NT2/D1 (cell line): ENCODE results near the gene GARRE1.
A peak's percentile ranks its signal among the peaks of the same experiment; 100 is the strongest.

Experiments used
- DNase-seq: peaks from one replicate; pipeline ENCODE4 v3.0.0-alpha.2; 2011; ENCODE audit warnings: low read depth, low spot score
- H3K27me3 ChIP-seq: 2 replicates; pipeline ENCODE4 v1.6.0; 2011; ENCODE audit warnings: mild to moderate bottlenecking; ENCODE audit not compliant: insufficient read length, insufficient read depth
- H3K36me3 ChIP-seq: 2 replicates; pipeline ENCODE4 v1.6.1; 2011; ENCODE audit warnings: mild to moderate bottlenecking, low read length, mixed read lengths; ENCODE audit not compliant: insufficient read depth, insufficient read length
- H3K4me1 ChIP-seq: 2 replicates; pipeline ENCODE4 v1.5.1; 2011; ENCODE audit not compliant: insufficient read depth, insufficient read length
- H3K4me3 ChIP-seq: 2 replicates; pipeline ENCODE4 v1.5.1; 2011; ENCODE audit warnings: low read depth; ENCODE audit not compliant: insufficient read length
- H3K9ac ChIP-seq: 2 replicates; pipeline ENCODE4 v1.6.0; 2011; ENCODE audit warnings: low read depth; ENCODE audit not compliant: insufficient read length
- H3K9me3 ChIP-seq: 2 replicates; pipeline ENCODE4 v1.5.1; 2011; ENCODE audit warnings: mild to moderate bottlenecking, low read length; ENCODE audit not compliant: insufficient read depth
- SUZ12 ChIP-seq: IDR thresholded peaks from 2 replicates; pipeline ENCODE4 v1.6.1; 2011; ENCODE audit not compliant: insufficient read length, insufficient read depth; ENCODE audit errors: extremely low read depth
- YY1 ChIP-seq: IDR thresholded peaks from 2 replicates; pipeline ENCODE4 v1.6.1; 2011; ENCODE audit not compliant: insufficient read length, insufficient read depth
- ZNF274 ChIP-seq: IDR thresholded peaks from 2 replicates; pipeline ENCODE4 v1.6.1; 2011; ENCODE audit warnings: mild to moderate bottlenecking, low read depth, low read length

GARRE1 gene

GRCh38 chr19:34255546-34255945 lies 1.2 kb downstream of the GARRE1 start:
- Histone ChIP-seq H3K9me3 (no peaks in the 10 kb centered on the region), H3K4me3 (peak overlapping the region; percentile 62), H3K36me3 (no peaks in the 10 kb centered on the region), H3K4me1 (no peaks in the 10 kb centered on the region), H3K27me3 (no peaks in the 10 kb centered on the region), H3K9ac (peak overlapping the region; percentile 80)
- DNase-seq: no peak
- TF ChIP-seq YY1 (no peak), ZNF274 (no peak), SUZ12 (no peak)

GRCh38 chr19:34256835-34257558 lies 2.6 kb downstream of the GARRE1 start:
- TF ChIP-seq YY1 (no peak), ZNF274 (no peak), SUZ12 (no peak)
- H3K4me1 ChIP-seq: peaks cover 9% of the 10 kb centered on the region
- H3K27me3 ChIP-seq: no peaks in the 10 kb centered on the region
- H3K4me3 ChIP-seq: no peak overlapping the region
- no peak overlapping the region for H3K9ac ChIP-seq
- no peaks in the 10 kb centered on the region for H3K36me3 ChIP-seq
- H3K9me3 ChIP-seq: no peaks in the 10 kb centered on the region
- no peak for DNase-seq

- Histone ChIP-seq H3K36me3 (no peaks in the 10 kb centered on the region), H3K4me3 (no peak overlapping the region), H3K9me3 (no peaks in the 10 kb centered on the region), H3K9ac (no peak overlapping the region), H3K4me1 (peaks cover 9% of the 10 kb centered on the region), H3K27me3 (no peaks in the 10 kb centered on the region)
- DNase-seq: no peak
- TF ChIP-seq SUZ12: no peak
- no peak for TF ChIP-seq ZNF274
- TF ChIP-seq YY1: no peak
These were observed 3.2 kb downstream of the GARRE1 start for GRCh38 chr19:34257559-34257924.

- Histone ChIP-seq H3K27me3 (no peaks in the 10 kb centered on the region), H3K4me1 (peaks cover 9% of the 10 kb centered on the region), H3K36me3 (no peaks in the 10 kb centered on the region), H3K4me3 (no peak overlapping the region), H3K9ac (no peak overlapping the region), H3K9me3 (no peaks in the 10 kb centered on the region)
- TF ChIP-seq ZNF274: no peak
- TF ChIP-seq SUZ12: no peak
- no peak for TF ChIP-seq YY1
- no peak for DNase-seq
These were observed 5.2 kb downstream of the GARRE1 start for GRCh38 chr19:34259367-34260095.

- Histone ChIP-seq H3K36me3 (no peaks in the 10 kb centered on the region), H3K27me3 (no peaks in the 10 kb centered on the region), H3K9me3 (no peaks in the 10 kb centered on the region), H3K9ac (no peak overlapping the region), H3K4me3 (no peak overlapping the region), H3K4me1 (peaks cover 11% of the 10 kb centered on the region)
- TF ChIP-seq ZNF274: no peak
- TF ChIP-seq SUZ12: no peak
- no peak for TF ChIP-seq YY1
- DNase-seq: no peak
These were observed 6.4 kb downstream of the GARRE1 start for GRCh38 chr19:34260771-34261173.

- H3K36me3 ChIP-seq: no peaks in the 10 kb centered on the region
- H3K4me1 ChIP-seq: peaks cover 11% of the 10 kb centered on the region
- DNase-seq: no peak
- no peak overlapping the region for H3K4me3 ChIP-seq
- no peak overlapping the region for H3K9ac ChIP-seq
- no peaks in the 10 kb centered on the region for H3K9me3 ChIP-seq
- H3K27me3 ChIP-seq: no peaks in the 10 kb centered on the region
- TF ChIP-seq YY1 (no peak), ZNF274 (no peak), SUZ12 (no peak)
These were observed 7.2 kb downstream of the GARRE1 start for GRCh38 chr19:34261334-34262109.

- Histone ChIP-seq H3K9ac (no peak overlapping the region), H3K36me3 (no peaks in the 10 kb centered on the region), H3K4me1 (peaks cover 11% of the 10 kb centered on the region), H3K9me3 (no peaks in the 10 kb centered on the region), H3K4me3 (no peak overlapping the region), H3K27me3 (no peaks in the 10 kb centered on the region)
- DNase-seq: no peak
- TF ChIP-seq SUZ12 (no peak), YY1 (no peak), ZNF274 (no peak)
These were observed 9.4 kb downstream of the GARRE1 start for GRCh38 chr19:34263745-34264237.
